Omental fat pad (tissue), 4 donors: ENCODE data around the gene KIFBP. TPM values are rescaled to one million over a fixed set of nuclear protein-coding genes. Genes with fewer than 3 reads are reported as not detected.

ENCODE experiments used
- ATAC-seq: fragments of 150-250 bp; one replicate; pipeline ENCODE4 v1.9.1; 2016; ENCODE audit warnings: mild to moderate bottlenecking, moderate library complexity; ENCODE audit not compliant: low FRiP score
- DNase-seq: peaks from one replicate; pipeline ENCODE4 v3.0.0-alpha.2; 2019; ENCODE audit warnings: low spot score
- CTCF ChIP-seq, 3 donors: fragments of 450-650 bp; IDR thresholded peaks; one replicate each; pipeline ENCODE4 v1.5.1; 2016 to 2017; ENCODE audit warnings: antibody characterized with exemption in 3 of 3, mild to moderate bottlenecking in 3 of 3, moderate library complexity in 2 of 3
- total RNA-seq, 4 donors: library from RNA; depleted of rRNA; stranded (reverse); fragments of >200 nt; gene quantifications; one replicate each; pipeline ENCODE4 v1.1.0, GENCODE V29; 2016

The KIFBP gene
- total RNA-seq, 4 donors from 2014 or later: 25.0 to 36.4 (median 34.7) TPM

GRCh38 chr10:69057261-69057950, 68.8 kb downstream of the KIFBP start:
- no peak for DNase-seq
- TF ChIP-seq CTCF (IDR thresholded peaks at IDR 0.05): no peak
- ATAC-seq: no peak

DNA sequence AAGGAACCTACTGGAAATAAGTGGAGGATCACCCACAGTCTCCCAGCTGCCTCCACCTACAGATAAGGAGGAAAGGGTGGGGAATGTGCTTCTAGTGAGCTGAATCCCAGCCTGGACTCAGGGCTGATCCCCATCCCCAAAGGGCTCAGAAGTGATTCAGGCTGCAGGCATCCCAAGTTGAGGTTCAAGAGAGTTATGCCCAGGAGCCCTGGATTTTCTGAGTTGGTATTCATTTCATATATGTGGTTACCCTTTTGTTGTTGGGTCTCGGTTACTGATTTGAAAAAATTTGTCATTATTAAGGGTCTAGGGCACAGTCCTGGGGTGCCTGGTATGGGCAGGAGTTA, 69.3 kb downstream of the KIFBP start:
- DNase-seq (no peak), ATAC-seq (no peak)
- no peak for TF ChIP-seq CTCF (IDR thresholded peaks at IDR 0.05)

GRCh38 chr10:69060127-69060798, 71.7 kb downstream of the KIFBP start:
- TF ChIP-seq CTCF (IDR thresholded peaks at IDR 0.05): no peak
- DNase-seq: no peak
- no peak for ATAC-seq

DNA sequence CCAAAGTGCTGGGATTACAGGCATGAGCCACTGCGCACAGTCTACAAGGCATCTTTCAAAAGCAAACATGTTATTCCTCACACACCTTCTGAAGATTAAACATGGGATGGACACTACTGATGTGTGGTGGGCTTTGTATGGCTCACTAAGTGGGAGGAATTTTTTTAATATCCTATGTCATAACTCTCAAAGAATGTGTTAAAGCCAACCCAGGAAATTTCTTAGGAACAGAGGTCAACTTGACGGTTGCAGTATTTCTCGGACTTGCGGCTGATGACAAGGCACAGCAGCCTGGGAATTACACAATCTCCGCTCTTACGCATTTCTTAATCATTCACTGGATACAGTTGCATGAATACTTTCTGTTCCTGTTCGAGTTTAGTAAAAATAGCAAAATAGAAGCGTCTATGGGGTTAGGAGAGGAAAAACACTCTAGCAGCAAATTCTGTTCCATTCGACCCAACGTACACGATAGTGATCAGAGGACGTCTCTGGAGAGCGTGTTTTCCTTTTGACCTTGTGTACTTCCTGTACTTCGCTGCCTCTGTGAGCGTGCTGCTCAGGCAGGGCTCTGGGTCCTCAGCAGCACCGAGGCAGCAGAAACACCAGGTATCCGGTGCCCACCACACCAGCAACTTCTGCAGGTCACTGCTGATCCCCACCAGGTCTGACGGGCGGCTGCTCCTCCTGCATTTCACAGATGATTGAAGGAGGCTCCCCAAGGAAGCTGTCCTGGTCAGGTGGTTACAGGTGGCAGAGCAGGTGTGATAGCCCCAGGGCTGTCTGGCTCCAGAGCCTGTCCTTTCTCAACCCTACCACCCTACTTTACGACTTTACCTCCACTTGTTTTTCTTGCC, 72.9 kb downstream of the KIFBP start:
- TF ChIP-seq CTCF (IDR thresholded peaks at IDR 0.05): no peak
- DNase-seq: no peak

DNA sequence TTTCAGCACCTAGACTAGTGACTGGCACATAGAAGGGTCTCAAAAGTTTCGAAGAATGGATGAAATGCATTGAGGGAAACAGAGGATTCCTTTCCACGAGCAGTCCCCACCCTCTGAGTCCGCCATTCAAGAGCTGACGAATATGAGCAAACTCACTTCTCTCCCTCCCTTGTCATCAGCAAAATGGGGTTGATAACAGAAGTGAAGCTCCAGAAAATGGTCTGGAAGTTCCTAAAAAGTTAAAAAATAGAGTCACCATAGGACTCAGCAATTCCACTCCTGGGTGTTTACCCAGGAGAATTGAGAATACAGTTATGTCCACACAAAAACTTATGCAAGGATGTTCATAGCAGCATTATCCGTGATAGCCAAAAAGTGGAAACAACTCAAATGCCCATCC, 74.3 kb downstream of the KIFBP start:
- TF ChIP-seq CTCF (IDR thresholded peaks at IDR 0.05): no peak
- ATAC-seq (no peak), DNase-seq (no peak)

More for the DNA sequence above, 72.9 kb downstream of the KIFBP start:
- ATAC-seq: peak; percentile 88

- TF ChIP-seq CTCF (IDR thresholded peaks at IDR 0.05): no peak
- DNase-seq (no peak), ATAC-seq (no peak)
These were observed 76.2 kb downstream of the KIFBP start for GRCh38 chr10:69064762-69065328.
